Stimulated activated CD4-positive, alpha-beta T cell treated with anti-CD3 and anti-CD28 coated beads, TNF-alpha, amount 100 ng/mL, for 1 hour (primary cell): ENCODE data around the gene KCNJ2.
A peak's percentile ranks its signal among the peaks of the same experiment; 100 is the strongest.

Source experiments
- DNase-seq, 3 donors: peaks; one replicate each; pipeline ENCODE4 v3.0.0-alpha.2; 2020; ENCODE audit warnings: low read depth in 3 of 3, low spot score in 1 of 3

Gene KCNJ2

DNA sequence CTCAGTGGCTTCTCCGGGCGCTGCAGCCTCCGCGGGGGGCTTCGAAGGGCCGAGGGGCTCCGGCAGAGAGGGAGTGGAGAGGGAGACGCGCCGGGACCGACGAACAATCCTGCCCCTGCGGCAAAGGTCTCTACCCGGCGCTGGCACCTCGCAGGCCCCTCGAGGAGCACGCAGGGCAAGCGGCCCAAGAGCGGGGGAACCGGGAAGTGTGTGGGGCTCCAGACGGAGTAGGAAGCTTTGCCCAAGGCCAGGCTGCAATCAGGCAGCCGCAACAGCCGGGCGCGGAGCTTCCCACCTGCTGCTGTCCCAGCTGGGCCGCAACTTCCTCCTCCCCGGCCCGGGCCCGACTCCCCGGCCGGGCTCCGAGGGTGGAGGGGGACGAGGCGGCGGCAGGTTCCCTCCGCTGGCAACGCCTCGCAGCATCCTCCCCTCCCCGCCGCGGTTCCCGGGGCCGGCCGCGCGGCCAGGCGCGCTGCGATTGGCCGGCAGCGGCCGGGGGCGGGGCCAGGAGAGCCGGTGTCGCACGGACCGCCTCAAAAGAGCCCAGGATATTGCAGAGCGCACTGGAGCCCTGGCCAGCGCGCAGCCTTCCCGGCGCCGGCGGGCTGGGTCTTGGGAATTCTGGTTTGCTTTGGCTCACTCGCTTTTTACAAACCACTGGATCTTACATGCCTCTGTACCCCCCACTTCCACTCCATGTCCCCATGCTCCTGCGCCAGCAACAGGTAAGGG is at the start of gene KCNJ2:
Gene KCNJ2 (plus strand): TSS at position 556 of the 732 bp plus-strand sequence. CDS start 5,508 bp downstream, outside the sequence.
- peak in 1 of 3 donors; percentile 14 for DNase-seq

DNA sequence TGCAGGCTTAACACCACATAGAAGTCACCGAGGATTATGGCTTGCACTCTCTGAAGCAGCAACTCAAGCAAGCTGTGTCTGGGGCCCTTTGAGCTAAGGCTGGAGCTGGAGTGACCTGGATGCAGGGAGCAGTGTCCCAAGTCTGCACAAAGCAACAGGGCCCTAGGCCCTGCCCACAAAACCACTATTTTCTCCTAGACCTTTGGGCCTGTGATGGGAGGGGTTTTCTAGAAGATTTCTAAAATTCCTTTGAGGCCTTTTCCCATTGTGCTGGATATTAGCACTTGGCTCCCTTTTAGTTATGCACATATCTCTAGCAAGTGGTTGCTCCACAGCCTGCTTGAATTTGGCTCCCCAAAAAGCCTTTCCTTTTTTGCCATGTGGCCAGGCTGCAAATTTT is 49.8 kb upstream of the KCNJ2 start:
- no peak for DNase-seq

DNA sequence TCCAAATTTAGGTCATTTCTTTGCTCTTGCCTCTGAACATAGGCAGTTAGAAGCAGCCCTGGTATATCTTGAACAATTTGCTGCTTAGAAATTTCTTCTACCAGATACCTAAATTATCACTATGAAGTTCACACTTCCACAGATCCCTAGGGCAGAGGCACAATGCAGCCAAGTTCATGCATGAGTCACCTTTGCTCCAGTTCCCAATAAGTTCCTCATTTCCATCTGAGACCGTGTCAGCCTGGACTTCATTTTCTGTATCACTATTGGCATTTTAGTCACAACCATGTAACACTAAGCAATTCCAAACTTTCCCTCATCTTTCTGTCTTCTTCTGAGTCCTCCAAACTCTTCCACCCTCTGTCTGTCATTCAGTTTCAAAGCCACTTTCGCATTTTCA is 49.3 kb upstream of the KCNJ2 start:
- DNase-seq, result no peak

DNA sequence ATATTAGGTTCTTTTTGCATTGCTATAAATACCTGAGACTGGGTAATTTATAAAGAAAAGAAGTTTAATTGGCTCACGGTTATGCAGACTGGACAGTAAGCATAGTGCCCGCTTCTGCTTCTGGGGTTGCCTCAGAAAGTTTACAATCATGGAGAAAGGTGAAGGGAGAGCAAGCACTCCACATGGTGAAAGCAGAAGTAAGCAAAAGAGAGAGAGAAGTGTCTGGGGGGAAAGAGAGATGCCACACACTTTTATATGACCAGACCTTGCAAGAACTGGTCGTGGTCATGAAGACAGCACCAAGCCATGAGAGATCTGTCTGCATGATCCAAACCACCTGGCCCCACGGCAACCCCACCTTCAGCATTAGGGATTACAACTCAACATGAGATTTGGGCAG is 48.9 kb upstream of the KCNJ2 start:
- DNase-seq, result no peak

- no peak for DNase-seq
These were observed 48.2 kb upstream of the KCNJ2 start for GRCh38 chr17:70121126-70121525.

- no peak for DNase-seq
These were observed 46.1 kb upstream of the KCNJ2 start for GRCh38 chr17:70123193-70123592.

- no peak for DNase-seq
These were observed 44.6 kb upstream of the KCNJ2 start for GRCh38 chr17:70124723-70125122.

DNA sequence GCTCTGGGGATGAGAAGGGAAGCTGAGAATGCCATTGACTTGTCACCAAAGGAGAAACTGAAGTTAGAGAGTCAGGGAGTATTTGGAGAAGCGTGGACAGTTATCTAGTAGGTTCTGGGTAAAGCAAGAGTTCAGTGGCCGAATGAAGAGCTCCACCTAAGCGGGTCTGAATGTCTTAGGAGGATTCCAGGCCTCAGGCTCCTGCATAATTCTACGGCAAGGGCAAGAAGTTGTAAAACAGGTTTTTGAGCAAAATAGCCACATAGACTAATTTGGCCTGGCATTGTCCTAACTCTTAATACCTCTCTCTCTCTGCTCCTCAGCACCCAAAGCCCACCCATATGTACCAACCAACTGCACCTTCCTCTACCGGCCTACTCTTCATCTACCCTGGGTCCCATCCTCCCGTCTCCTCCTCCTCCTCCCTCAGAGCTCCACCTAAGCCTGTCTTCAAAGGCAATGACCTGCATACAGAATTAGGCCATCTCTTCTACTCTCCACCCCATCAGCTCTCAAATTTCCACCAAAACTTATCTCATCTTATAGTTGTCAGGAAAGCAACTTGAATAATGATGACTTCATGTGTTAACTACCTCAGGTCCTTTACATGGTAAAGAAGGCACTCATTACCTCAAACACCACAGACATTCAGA is 42.0 kb upstream of the KCNJ2 start:
- no peak for DNase-seq

- DNase-seq, result no peak
These were observed 40.5 kb upstream of the KCNJ2 start for GRCh38 chr17:70128727-70129238.

- DNase-seq, result no peak
These were observed 39.0 kb upstream of the KCNJ2 start for GRCh38 chr17:70130289-70130688.

DNA sequence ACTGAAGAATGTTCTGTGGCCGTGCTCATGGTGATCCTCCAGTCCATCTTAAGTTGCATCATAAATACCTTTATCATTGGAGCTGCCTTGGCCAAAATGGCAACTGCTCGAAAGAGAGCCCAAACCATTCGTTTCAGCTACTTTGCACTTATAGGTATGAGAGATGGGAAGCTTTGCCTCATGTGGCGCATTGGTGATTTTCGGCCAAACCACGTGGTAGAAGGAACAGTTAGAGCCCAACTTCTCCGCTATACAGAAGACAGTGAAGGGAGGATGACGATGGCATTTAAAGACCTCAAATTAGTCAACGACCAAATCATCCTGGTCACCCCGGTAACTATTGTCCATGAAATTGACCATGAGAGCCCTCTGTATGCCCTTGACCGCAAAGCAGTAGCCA is 36.8 kb upstream of the KCNJ2 start:
- DNase-seq, result no peak

DNA sequence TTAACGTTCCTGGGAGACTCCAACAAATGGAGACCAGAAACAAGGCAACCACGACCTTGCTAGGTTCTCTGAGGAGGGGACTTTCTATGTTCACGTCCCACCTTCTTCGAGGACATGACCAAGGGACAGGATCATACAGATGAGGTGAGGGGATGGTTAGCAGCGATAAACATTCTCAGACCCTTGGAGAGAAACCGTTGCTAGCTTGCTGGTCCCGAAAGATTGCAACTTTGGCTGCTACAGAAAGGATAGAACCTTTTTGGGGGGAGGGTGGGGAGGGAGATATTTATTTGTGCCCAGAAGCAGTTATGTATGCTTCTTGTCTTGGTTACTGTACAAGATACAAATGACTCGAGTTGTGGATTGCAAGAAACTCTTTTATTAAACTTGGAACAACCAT is 35.3 kb upstream of the KCNJ2 start:
- no peak for DNase-seq

DNA sequence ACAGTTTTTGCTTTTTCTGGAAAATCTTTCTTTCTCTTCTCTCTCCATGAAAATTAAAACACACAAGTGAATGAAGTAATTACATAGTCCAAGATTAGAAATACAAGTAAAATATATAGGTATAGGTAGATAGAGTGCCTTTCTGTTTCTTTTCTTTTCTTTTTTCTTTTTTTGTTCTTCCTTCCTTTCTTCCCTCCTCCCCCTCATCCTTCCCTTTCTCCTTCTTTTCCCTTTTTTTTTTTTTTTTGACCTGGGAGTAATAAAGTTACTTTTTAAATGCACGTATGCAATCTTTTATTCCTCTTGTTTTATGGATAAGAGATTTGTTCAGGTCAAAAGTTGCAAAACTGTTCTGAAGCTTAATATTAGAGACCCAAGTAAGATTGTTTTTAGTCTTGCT is 34.6 kb upstream of the KCNJ2 start:
- DNase-seq, result no peak

DNA sequence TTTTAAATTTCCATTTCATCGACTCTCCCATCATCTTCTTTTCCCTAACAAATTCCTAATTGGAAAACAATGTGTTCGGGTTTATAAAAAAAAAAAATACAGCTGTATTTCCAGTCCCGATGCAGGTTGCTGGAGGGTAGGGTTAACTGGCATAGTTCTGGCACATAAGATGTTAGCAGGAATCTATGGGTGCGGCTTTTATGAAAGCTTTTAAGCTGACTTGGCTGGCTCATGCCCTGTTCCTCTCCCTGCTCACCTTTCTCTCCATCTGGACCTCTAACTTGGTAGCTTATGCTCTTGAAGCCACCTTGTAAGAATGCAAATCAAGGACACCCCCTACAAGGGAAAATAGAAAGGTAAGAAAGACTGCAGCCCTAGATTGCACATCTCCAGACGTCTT is 33.2 kb upstream of the KCNJ2 start:
- DNase-seq, result no peak

DNA sequence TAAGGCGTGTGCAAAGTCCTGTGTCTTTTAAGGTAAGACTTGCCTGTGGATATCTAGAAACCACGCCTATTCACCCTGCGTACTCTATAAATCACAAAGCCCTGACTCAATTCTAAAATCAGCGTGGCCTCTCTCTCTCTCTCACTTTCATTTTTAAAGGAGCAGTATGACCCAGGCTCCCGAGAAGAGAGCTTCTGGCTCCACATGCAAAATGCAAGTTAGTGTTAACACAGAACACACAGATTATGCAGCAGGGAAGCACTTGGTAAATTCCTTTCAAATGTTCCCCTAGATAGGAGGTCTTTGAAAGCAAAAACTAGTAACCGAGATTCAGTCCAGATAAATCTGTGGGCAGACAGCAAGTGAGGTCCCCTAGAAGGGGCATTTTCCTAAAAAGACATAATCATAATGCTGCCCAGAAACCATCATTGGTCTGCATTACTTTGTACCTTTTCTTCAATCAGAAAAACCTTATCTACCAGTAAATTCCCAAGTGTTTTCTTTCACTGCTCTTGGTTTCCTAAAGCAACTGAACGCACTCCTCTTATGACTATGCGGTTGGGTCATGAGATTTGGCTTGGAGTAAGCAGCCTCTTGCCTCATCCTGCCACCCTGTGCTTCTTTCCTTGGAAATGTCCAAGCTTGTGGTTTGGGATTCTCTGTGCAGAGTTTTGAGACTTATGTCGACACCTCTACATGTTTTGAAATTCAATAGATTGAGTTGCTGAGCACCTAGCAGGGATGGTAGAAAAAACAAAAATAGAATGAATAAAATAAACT is 31.7 kb upstream of the KCNJ2 start:
- DNase-seq, result no peak

DNA sequence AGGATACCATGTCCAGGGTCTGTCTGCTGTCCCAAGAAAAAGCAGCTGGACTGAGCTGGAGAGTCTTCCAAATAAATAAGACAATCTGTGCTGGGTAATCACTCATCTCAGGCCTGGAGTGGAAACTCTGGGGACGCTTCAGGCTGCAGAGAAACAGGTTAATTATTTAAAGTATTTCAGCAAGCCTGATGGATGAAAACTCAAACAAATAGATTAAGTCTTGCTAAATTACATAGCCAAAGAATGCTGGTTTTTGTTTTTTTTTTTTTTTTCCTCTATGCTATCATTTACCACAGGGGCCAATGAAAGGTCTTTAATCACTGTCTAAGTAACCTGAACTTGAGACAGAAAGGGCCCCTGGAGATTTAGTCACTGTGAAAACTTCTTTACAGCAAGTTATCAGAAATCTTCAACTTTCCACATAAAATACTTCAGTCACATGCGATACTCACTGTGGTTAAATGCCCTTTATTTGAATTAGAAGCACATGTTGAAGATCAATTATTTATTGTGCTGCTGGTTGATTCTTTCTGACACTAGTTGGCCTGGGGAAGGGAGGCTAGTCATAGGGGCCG is 31.0 kb upstream of the KCNJ2 start:
- no peak for DNase-seq

- DNase-seq, result no peak
These were observed 29.8 kb upstream of the KCNJ2 start for GRCh38 chr17:70139449-70139993.

DNA sequence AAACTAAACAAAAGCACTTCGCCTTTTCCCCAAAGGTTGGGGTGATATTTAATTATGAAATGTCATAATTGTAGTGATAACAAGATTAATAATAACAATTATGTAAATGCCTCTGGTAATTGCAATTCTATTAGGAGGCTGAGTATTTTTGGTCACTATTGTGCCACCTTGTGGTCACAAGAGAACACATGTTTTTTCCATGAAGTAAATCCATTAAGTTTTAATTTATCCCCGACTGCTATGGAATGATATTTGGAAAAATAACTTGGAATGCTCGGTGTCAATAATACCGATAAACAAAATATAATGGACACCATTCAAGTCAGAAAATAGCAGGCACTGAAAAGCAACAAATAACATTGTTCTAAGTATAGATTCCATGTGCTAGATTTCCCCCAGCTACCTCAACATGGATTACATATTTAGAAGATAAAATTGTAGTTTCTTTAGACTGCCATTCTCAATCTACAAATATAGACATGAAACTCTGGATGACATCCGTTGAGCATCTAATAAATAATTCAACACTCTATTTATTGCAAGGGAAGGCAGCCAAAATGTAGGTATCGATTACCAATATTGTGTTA is 25.0 kb upstream of the KCNJ2 start:
- no peak for DNase-seq

DNA sequence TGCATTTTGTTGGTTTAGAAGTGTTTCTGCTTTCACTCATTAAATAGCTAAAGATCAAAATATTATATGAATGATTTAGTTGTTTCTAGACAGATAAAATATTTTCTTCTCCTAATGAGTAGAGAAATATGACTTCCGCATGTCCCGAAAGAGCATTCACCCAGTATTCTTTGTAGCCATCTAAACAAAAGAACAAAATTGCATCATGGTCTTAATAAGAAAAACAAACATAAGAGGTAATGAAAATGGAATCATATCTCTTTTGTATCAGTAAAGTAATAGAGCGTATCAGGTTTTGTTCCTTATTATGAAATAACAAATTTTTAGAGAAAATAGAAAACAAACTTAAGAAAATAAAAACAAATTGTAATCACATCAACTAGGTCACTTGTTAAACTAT is 16.1 kb upstream of the KCNJ2 start:
- no peak for DNase-seq

DNA sequence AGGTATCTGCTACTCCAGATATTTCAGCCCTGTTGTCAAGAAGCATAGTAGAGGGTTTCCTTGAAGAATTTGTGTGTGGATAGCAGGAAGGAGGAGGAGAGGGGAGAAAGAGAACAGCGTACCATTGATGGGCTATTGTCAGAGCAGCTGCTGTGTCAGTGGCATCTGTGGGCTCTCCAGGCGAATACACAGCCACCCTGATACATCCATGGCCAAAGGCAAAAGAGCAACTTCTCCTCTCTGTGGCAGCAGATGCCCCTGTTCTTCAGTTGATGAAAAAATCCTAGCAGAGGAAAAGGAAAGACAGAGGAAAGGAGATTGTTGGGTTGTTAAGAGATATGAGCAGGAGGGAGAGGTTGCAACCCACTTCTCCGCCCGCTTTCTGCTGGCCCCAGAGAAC is 12.2 kb upstream of the KCNJ2 start:
- DNase-seq, result no peak

- no peak for DNase-seq
These were observed 11.2 kb upstream of the KCNJ2 start for GRCh38 chr17:70158180-70158579.
